Smooth muscle cell (in vitro differentiated cells): ENCODE data around the gene ASNS. TPM values are rescaled to one million over a fixed set of nuclear protein-coding genes. Genes with fewer than 3 reads are reported as not detected.
A peak's percentile ranks its signal among the peaks of the same experiment; 100 is the strongest.

Source experiments
- DNase-seq: peaks from one replicate; lab custom pipeline; 2025; ENCODE audit not compliant: unreplicated experiment; lab: John Stamatoyannopoulos, UW
- H2AFZ ChIP-seq: fragments of 200-600 bp; sonication (generic); 2 replicates; pipeline ENCODE4 v1.6.0; 2016; ENCODE audit warnings: antibody characterized with exemption, low read depth, mild to moderate bottlenecking
- H3F3A ChIP-seq: fragments of 200-600 bp; sonication (generic); 2 replicates; pipeline ENCODE4 v1.6.0; 2017; ENCODE audit warnings: antibody characterized with exemption, low read depth
- H3K27ac ChIP-seq: fragments of 200-600 bp; sonication (generic); 2 replicates; pipeline ENCODE4 v1.5.1; 2016; ENCODE audit warnings: low read depth, mild to moderate bottlenecking
- H3K27me3 ChIP-seq: fragments of 200-600 bp; sonication (generic); 2 replicates; pipeline ENCODE4 v1.6.1; 2016; ENCODE audit warnings: low read depth, mild to moderate bottlenecking
- H3K36me3 ChIP-seq: fragments of 200-600 bp; sonication (generic); 2 replicates; pipeline ENCODE4 v1.5.1; 2016; ENCODE audit warnings: low read depth
- H3K4me1 ChIP-seq: fragments of 200-600 bp; sonication (generic); 2 replicates; pipeline ENCODE4 v1.5.1; 2016; ENCODE audit warnings: low read depth
- H3K4me2 ChIP-seq: fragments of 200-600 bp; sonication (generic); 2 replicates; pipeline ENCODE4 v1.6.0; 2016; ENCODE audit warnings: mild to moderate bottlenecking
- H3K4me3 ChIP-seq: fragments of 200-600 bp; sonication (generic); 2 replicates; pipeline ENCODE4 v1.5.1; 2016; ENCODE audit warnings: mild to moderate bottlenecking
- H3K79me2 ChIP-seq: fragments of 200-600 bp; sonication (generic); 2 replicates; pipeline ENCODE4 v1.6.0; 2016; ENCODE audit warnings: low read depth, mild to moderate bottlenecking
- H3K9ac ChIP-seq: fragments of 200-600 bp; sonication (generic); 2 replicates; pipeline ENCODE4 v1.6.0; 2016; ENCODE audit warnings: low read depth
- H3K9me3 ChIP-seq: fragments of 200-600 bp; sonication (generic); replicated peaks from 2 replicates; pipeline ENCODE4 v1.5.1; 2016; ENCODE audit warnings: low read depth
- H4K20me1 ChIP-seq: fragments of 200-600 bp; sonication (generic); 2 replicates; pipeline ENCODE4 v1.6.0; 2016; ENCODE audit warnings: low read depth
- WGBS: methylation state at CpG from one replicate; pipeline ENCODE4 v1.1.7; 2016; ENCODE audit warnings: low lambda C conversion rate; 5-methylcytosine and 5-hydroxymethylcytosine counted together
- polyA plus RNA-seq: library from polyadenylated mRNA; unstranded; fragments of >200 nt; fragmentation: Nextera tagmentation; extraction: Ambion mirVana; gene quantifications from 2 replicates; pipeline ENCODE4 v1.2.1, GENCODE V29; 2016
- total RNA-seq: library from RNA; depleted of rRNA; stranded (reverse); fragments of >200 nt; gene quantifications from 2 replicates; pipeline ENCODE4 v1.2.3, GENCODE V29; 2014
- TF ChIP-seq, protein P1 (sequence below): fragments of 200-600 bp; sonication (generic); IDR thresholded peaks from 2 replicates; pipeline ENCODE4 v1.5.1; 2017; ENCODE audit warnings: borderline replicate concordance, mild to moderate bottlenecking, antibody characterized with exemption; ENCODE audit not compliant: insufficient read depth, poor library complexity, severe bottlenecking

The ASNS gene
- total and polyA plus RNA-seq, 2 experiments from 2014 or later: 56.7 to 68.8 TPM

DNA sequence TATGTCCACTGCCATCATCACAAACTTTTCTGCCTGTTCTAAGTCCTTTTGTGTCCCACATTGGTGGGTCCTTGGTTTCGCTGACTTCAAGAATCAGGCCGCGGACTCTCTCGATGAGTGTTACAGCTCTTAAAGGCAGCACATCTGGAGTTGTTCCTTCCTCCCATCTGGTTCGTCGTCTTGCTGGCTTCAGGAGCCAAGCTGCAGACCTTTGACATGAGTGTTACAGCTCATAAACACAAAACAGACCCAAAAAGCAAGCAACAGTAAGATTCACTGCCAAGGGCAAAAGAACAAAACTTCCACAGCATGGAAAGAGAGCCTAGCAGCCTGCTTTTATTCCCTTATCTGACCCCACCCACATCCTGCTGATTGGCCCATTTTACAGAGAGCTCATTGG is 30.2 kb downstream of the ASNS start:
- no peak overlapping the region for H3K9ac ChIP-seq
- H3K4me1 ChIP-seq: no peaks in the 10 kb centered on the region
- no peak overlapping the region for H2AFZ ChIP-seq
- no peak for DNase-seq
- no peaks in the 10 kb centered on the region for H3K79me2 ChIP-seq
- no peaks in the 10 kb centered on the region for H3F3A ChIP-seq
- no peak overlapping the region for H3K4me3 ChIP-seq
- peaks cover 29% of the 10 kb centered on the region for H3K27me3 ChIP-seq
- H3K27ac ChIP-seq: no peak overlapping the region
- no peaks in the 10 kb centered on the region for H3K36me3 ChIP-seq
- TF ChIP-seq, protein P1, sequence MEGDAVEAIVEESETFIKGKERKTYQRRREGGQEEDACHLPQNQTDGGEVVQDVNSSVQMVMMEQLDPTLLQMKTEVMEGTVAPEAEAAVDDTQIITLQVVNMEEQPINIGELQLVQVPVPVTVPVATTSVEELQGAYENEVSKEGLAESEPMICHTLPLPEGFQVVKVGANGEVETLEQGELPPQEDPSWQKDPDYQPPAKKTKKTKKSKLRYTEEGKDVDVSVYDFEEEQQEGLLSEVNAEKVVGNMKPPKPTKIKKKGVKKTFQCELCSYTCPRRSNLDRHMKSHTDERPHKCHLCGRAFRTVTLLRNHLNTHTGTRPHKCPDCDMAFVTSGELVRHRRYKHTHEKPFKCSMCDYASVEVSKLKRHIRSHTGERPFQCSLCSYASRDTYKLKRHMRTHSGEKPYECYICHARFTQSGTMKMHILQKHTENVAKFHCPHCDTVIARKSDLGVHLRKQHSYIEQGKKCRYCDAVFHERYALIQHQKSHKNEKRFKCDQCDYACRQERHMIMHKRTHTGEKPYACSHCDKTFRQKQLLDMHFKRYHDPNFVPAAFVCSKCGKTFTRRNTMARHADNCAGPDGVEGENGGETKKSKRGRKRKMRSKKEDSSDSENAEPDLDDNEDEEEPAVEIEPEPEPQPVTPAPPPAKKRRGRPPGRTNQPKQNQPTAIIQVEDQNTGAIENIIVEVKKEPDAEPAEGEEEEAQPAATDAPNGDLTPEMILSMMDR: no peak
- H4K20me1 ChIP-seq: no peaks in the 10 kb centered on the region
- WGBS: 71% methylated on average over 6 of the region's 6 CpGs
- no peaks in the 10 kb centered on the region for H3K9me3 ChIP-seq
- no peak overlapping the region for H3K4me2 ChIP-seq

DNA sequence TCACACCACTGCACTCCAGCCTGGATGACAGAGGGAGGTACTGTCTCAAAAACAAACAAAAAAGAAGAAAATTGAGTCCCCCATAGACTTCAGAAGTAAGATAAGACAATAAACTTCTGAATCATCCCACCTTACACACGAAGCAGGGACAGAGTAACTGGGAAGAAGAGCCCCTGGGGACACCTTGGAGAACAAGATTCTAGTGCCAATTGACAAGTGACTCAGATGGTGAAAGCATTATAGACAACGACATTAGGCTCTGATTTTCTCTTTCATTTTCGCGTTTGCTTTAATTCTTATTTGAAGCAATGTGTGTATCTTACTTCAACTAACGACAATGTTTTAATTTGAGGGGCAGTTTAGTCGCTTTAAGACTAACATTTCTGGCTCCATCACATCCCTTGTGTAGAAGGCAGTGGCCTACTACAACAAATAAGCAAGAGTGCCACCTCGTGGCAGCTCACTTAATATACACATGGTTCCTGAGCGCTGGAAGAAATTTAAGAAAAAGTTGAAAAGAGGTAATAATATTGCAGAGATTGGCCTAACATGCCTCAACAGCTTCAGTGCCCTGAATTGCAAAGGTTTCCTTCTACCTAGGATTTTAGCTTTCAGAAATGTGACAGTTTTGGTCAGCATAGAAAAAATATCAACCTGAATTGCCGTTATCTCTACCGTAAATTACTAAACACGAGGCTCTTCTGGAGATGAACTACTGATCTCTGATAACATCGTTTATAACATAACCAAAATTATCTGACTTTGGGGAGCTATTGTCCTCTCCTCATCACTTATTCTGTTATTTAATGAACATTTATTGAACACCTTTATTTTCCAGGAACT is 36.7 kb downstream of the ASNS start:
- Histone ChIP-seq H3K4me2 (no peak overlapping the region), H3K27me3 (peaks cover 53% of the 10 kb centered on the region)
- DNase-seq: peak; percentile 3

DNA sequence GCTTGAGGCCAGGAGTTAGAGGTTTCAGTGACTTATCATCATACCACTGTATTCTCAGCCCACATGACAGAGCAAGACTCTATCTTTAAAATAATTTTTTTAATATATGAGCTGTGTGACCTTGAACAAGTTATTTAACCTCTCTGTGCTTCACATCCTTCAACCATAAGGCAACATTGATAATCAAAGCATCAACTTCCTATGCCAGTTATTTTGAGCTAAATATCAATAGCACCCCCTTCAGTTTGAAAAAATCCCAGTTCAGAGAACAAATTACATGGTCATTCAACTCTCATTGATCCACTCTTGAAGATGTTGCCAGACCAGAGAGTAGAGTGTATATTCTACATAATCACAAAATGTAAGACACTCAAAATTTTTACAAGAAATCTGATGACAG is 53.0 kb downstream of the ASNS start:
- Histone ChIP-seq H4K20me1 (no peaks in the 10 kb centered on the region), H3F3A (no peaks in the 10 kb centered on the region), H3K9me3 (no peaks in the 10 kb centered on the region), H3K79me2 (no peaks in the 10 kb centered on the region), H2AFZ (no peak overlapping the region), H3K9ac (no peak overlapping the region), H3K4me1 (no peaks in the 10 kb centered on the region), H3K27me3 (no peaks in the 10 kb centered on the region), H3K4me2 (no peak overlapping the region), H3K4me3 (no peak overlapping the region), H3K27ac (no peak overlapping the region), H3K36me3 (no peaks in the 10 kb centered on the region)
- TF ChIP-seq, protein P1: no peak
- no peak for DNase-seq

More for the DNA sequence above, 36.7 kb downstream of the ASNS start:
- no peaks in the 10 kb centered on the region for H3K36me3 ChIP-seq
- no peak overlapping the region for H2AFZ ChIP-seq
- no peak overlapping the region for H3K9ac ChIP-seq
- H3K4me3 ChIP-seq: no peak overlapping the region
- no peaks in the 10 kb centered on the region for H3K4me1 ChIP-seq
- H4K20me1 ChIP-seq: no peaks in the 10 kb centered on the region
- no peaks in the 10 kb centered on the region for H3K9me3 ChIP-seq
- no peaks in the 10 kb centered on the region for H3F3A ChIP-seq
- WGBS: 37% methylated on average over 12 of the region's 12 CpGs
- H3K79me2 ChIP-seq: no peaks in the 10 kb centered on the region
- TF ChIP-seq, protein P1: peak; percentile 67
- no peak overlapping the region for H3K27ac ChIP-seq
